Lower lobe of right lung (tissue), 2 donors: ENCODE measurements around the gene EIF4E1B. TPM values are rescaled to one million over a fixed set of nuclear protein-coding genes. Genes with fewer than 3 reads are reported as not detected.
A peak's percentile ranks its signal among the peaks of the same experiment; 100 is the strongest.

ENCODE experiments used
- ATAC-seq, 2 donors: fragments of 200-7000 bp; cut with Tn5 transposase; one replicate each; pipeline ENCODE4 v1.9.1; 2020 to 2022; ENCODE audit warnings: mild to moderate bottlenecking in 2 of 2, moderate library complexity in 2 of 2
- DNase-seq: peaks from one replicate; pipeline ENCODE4 v3.0.0-alpha.2; 2020
- H3K27ac ChIP-seq: fragments of 200-600 bp; one replicate; pipeline ENCODE4 v1.8.0; 2022
- H3K27me3 ChIP-seq: fragments of 200-600 bp; one replicate; pipeline ENCODE4 v1.8.0; 2022; ENCODE audit warnings: low read depth
- H3K36me3 ChIP-seq: fragments of 200-600 bp; one replicate; pipeline ENCODE4 v1.8.0; 2022; ENCODE audit warnings: mild to moderate bottlenecking
- H3K4me1 ChIP-seq: fragments of 200-600 bp; one replicate; pipeline ENCODE4 v1.8.0; 2022
- H3K4me3 ChIP-seq: fragments of 200-600 bp; one replicate; pipeline ENCODE4 v1.8.0; 2022; ENCODE audit warnings: mild to moderate bottlenecking
- H3K9me3 ChIP-seq: fragments of 200-600 bp; one replicate; pipeline ENCODE4 v1.8.0; 2022
- CTCF ChIP-seq: fragments of 200-600 bp; IDR thresholded peaks from one replicate; pipeline ENCODE4 v1.8.0; 2022; ENCODE audit warnings: antibody characterized with exemption, mild to moderate bottlenecking
- intact Hi-C: fragments of 100-400 bp; cut with DNase I; formaldehyde crosslinking; loops from one replicate; pipeline ENCODE4 v1.11.0; 2022
- total RNA-seq: library from RNA; stranded (reverse); fragmentation: NEBNext Ultra II Directional; extraction: Animal tissue kit (Norgen Biotek cat#: 25700); gene quantifications from one replicate; pipeline ENCODE4 v1.2.1, GENCODE V29; 2021
- donor health status: DM: no; HTN: yes; CAD: no; lungs with severe emphysema.

EIF4E1B gene
- total RNA-seq, 1 donor from 2014 or later, result not detected

GRCh38 chr5:176629317-176629852, 1.1 kb upstream of the EIF4E1B start:
- no peak for TF ChIP-seq CTCF
- no peak overlapping the region for H3K4me3 ChIP-seq

GRCh38 chr5:176630681-176631222, 277 bp downstream of the EIF4E1B start:
- Histone ChIP-seq H3K27ac (no peak overlapping the region), H3K4me1 (peaks cover 12% of the 10 kb centered on the region), H3K36me3 (no peaks in the 10 kb centered on the region), H3K4me3 (peak overlapping the region; percentile 37), H3K27me3 (peaks cover 84% of the 10 kb centered on the region), H3K9me3 (no peaks in the 10 kb centered on the region)
- DNase-seq, result no peak
- intact Hi-C loops, result no loop called here
- TF ChIP-seq CTCF, result no peak
- no peak for ATAC-seq

More at GRCh38 chr5:176629317-176629852, 1.1 kb upstream of the EIF4E1B start:
- Histone ChIP-seq H3K9me3 (no peaks in the 10 kb centered on the region), H3K4me1 (peaks cover 12% of the 10 kb centered on the region), H3K27me3 (peaks cover 86% of the 10 kb centered on the region), H3K36me3 (no peaks in the 10 kb centered on the region), H3K27ac (no peak overlapping the region)
- ATAC-seq, result no peak
- DNase-seq, result no peak
- intact Hi-C loops, result no loop called here

GRCh38 chr5:176631383-176632200, 1.1 kb downstream of the EIF4E1B start:
- no peak for ATAC-seq
- Histone ChIP-seq H3K36me3 (no peaks in the 10 kb centered on the region), H3K9me3 (no peaks in the 10 kb centered on the region), H3K4me3 (no peak overlapping the region), H3K27ac (no peak overlapping the region), H3K27me3 (peaks cover 78% of the 10 kb centered on the region), H3K4me1 (peaks cover 12% of the 10 kb centered on the region)
- no peak for TF ChIP-seq CTCF
- no peak for DNase-seq
- intact Hi-C loops, result no loop called here

GRCh38 chr5:176632745-176633144, 2.3 kb downstream of the EIF4E1B start:
- no peak for ATAC-seq
- no peak for TF ChIP-seq CTCF

GRCh38 chr5:176633598-176633997, 3.1 kb downstream of the EIF4E1B start:
- intact Hi-C loops, result no loop called here
- no peak for ATAC-seq
- no peak for TF ChIP-seq CTCF
- DNase-seq, result no peak
- peaks cover 12% of the 10 kb centered on the region for H3K4me1 ChIP-seq
- no peaks in the 10 kb centered on the region for H3K9me3 ChIP-seq
- H3K4me3 ChIP-seq, result no peak overlapping the region
- peaks cover 58% of the 10 kb centered on the region for H3K27me3 ChIP-seq
- H3K27ac ChIP-seq, result no peak overlapping the region
- no peaks in the 10 kb centered on the region for H3K36me3 ChIP-seq

More at GRCh38 chr5:176632745-176633144, 2.3 kb downstream of the EIF4E1B start:
- Histone ChIP-seq H3K4me3 (no peak overlapping the region), H3K9me3 (no peaks in the 10 kb centered on the region), H3K4me1 (peaks cover 12% of the 10 kb centered on the region), H3K36me3 (no peaks in the 10 kb centered on the region), H3K27me3 (peaks cover 66% of the 10 kb centered on the region), H3K27ac (no peak overlapping the region)
- intact Hi-C loops, result no loop called here
- DNase-seq, result no peak
